ENCODE measurements around the gene RAB1B. TPM values are rescaled to one million over a fixed set of nuclear protein-coding genes. Genes with fewer than 3 reads are reported as not detected.

Gene RAB1B
- 10 to 100 TPM; 40.4 to 43.8 TPM for total RNA-seq
- polyA plus RNA-seq = 10 to 100 TPM; 58.7 to 83.0 TPM

GRCh38 chr11:66268244-66268951 lies at the start of gene RAB1B:
RAB1B (plus strand) TSS chr11:66268639; CDS start chr11:66268680, 41 bp downstream.
- no peak for TF ChIP-seq TAF1 (conservative IDR thresholded peaks at IDR 0.05)
- peak; percentile 98 for TF ChIP-seq YY1 (IDR thresholded peaks at IDR 0.05)
- no peak for TF ChIP-seq MAX (IDR thresholded peaks at IDR 0.05)
- TF ChIP-seq RAD21 (IDR thresholded peaks at IDR 0.05) = no peak
- peak in 1 of 2 donors; percentile 73 for TF ChIP-seq GABPA (IDR thresholded peaks at IDR 0.05 in 1 of 2, conservative IDR thresholded peaks at IDR 0.05 in 1 of 2)
- no peak for TF ChIP-seq FOXA1 (IDR thresholded peaks at IDR 0.05)
- no peak for TF ChIP-seq JUND (IDR thresholded peaks at IDR 0.05)
- TF ChIP-seq CTCF (IDR thresholded peaks at IDR 0.05; ENCODE audit: low read depth, low read length, missing input control) = no peak
- TF ChIP-seq HNF4G (IDR thresholded peaks at IDR 0.05) = no peak
- TF ChIP-seq ZBTB33 (IDR thresholded peaks at IDR 0.05) = no peak
- TF ChIP-seq SP1 (IDR thresholded peaks at IDR 0.05) = peak; percentile 65
- peak; percentile 36 to 52 for TF ChIP-seq RXRA (IDR thresholded peaks at IDR 0.05)
- no peak for TF ChIP-seq ATF3 (IDR thresholded peaks at IDR 0.05)
- TF ChIP-seq FOXA2 (IDR thresholded peaks at IDR 0.05) = no peak
- peak; percentile 28 to 29 for TF ChIP-seq EGR1 (IDR thresholded peaks at IDR 0.05; ENCODE audit: low read depth in 2 of 2)
- TF ChIP-seq HNF4A (conservative IDR thresholded peaks at IDR 0.05) = peak; percentile 25 to 30
- peak; percentile 5 for TF ChIP-seq REST (IDR thresholded peaks at IDR 0.05)
- no peak for TF ChIP-seq NR2F2 (IDR thresholded peaks at IDR 0.05)
- Histone ChIP-seq H3K4me1 (ENCODE audit: control insufficient read depth in 4 of 4, insufficient read depth in 4 of 4, low read length in 3 of 4) (peaks cover 4 to 23% (median 17%) of the 10 kb centered on the region in 4 donors), H3K27me3 (ENCODE audit: control insufficient read depth in 4 of 4, insufficient read depth in 4 of 4, low read length in 3 of 4) (no peaks in the 10 kb centered on the region), H3K4me3 (ENCODE audit: low read depth in 1 of 3, low read length in 3 of 3) (peak within 1 kb of the TSS; percentile 82 to 94 (median 93)), H3K27ac (ENCODE audit: low read depth in 1 of 2, low read length in 2 of 2) (peak within 1 kb of the TSS; percentile 91 to 92), H3K9me3 (ENCODE audit: control insufficient read depth in 4 of 4, low read length in 3 of 4) (no peaks in the 10 kb centered on the region), H3K36me3 (ENCODE audit: control insufficient read depth in 4 of 4, insufficient read depth in 3 of 4, low read depth in 1 of 4, low read length in 3 of 4) (peaks cover 1 to 20% (median 17%) of the 10 kb centered on the region in 4 donors), H3K9ac (ENCODE audit: low read depth in 1 of 2, low read length in 2 of 2) (peak within 1 kb of the TSS; percentile 90 to 92)
- under 1% methylated on average over 64 of the region's 64 CpGs for WGBS
- peak; percentile 99 for DNase-seq (ENCODE audit: low spot score)
